K562 (cell line): Measurements from ENCODE around the gene RNF141.
A peak's percentile ranks its signal among the peaks of the same experiment; 100 is the strongest.

Source experiments
- BHLHE40 ChIP-seq: IDR thresholded peaks from 2 replicates; pipeline ENCODE4 v1.6.1; 2011; ENCODE audit warnings: low read length, improper control_type of control experiment
- CTCF ChIP-seq, 3 experiments: IDR thresholded peaks in 2 of 3; conservative IDR thresholded peaks in 1 of 3; 2 replicates each; pipeline ENCODE4 v1.5.1; 2011 to 2012; ENCODE audit warnings: low read length in 3 of 3, mild to moderate bottlenecking in 3 of 3, control low read depth in 2 of 3, improper control_type of control experiment in 1 of 3, inconsistent platforms in 1 of 3, low read depth in 1 of 3, mixed read lengths in 1 of 3, moderate library complexity in 1 of 3; ENCODE audit not compliant: insufficient read depth in 2 of 3
- EZH2 ChIP-seq: IDR thresholded peaks from 2 replicates; pipeline ENCODE4 v1.6.1; 2012; ENCODE audit warnings: low read depth, mild to moderate bottlenecking, inconsistent platforms, low read length, borderline replicate concordance
- KAT7 ChIP-seq: sonication (generic); formaldehyde crosslinking; IDR thresholded peaks from 2 replicates; pipeline ENCODE4 v1.8.0; 2022; ENCODE audit warnings: missing genetic modification reagents, mild to moderate bottlenecking, borderline replicate concordance
- MLLT1 ChIP-seq, 2 experiments: fragments of 450-650 bp; IDR thresholded peaks; 2 replicates each; pipeline ENCODE4 v1.6.1; 2016
- SMC3 ChIP-seq: conservative IDR thresholded peaks from 2 replicates; pipeline ENCODE4 v1.6.1; 2011; ENCODE audit warnings: low read depth, low read length, improper control_type of control experiment; ENCODE audit not compliant: insufficient read depth
- SREBF1 ChIP-seq: fragments of 150-350 bp; IDR thresholded peaks from 2 replicates; pipeline ENCODE4 v1.6.1; 2014; ENCODE audit warnings: antibody characterized with exemption, low read depth, low read length, borderline replicate concordance
- TCF7L2 ChIP-seq: fragments of 150-350 bp; IDR thresholded peaks from 2 replicates; pipeline ENCODE4 v1.6.1; 2016; ENCODE audit warnings: low read depth, mild to moderate bottlenecking, low read length, moderate library complexity
- ZNF407 ChIP-seq: fragments of 450-650 bp; IDR thresholded peaks from 2 replicates; pipeline ENCODE4 v1.6.1; 2016; ENCODE audit warnings: low read depth

- TF ChIP-seq EZH2 (no peak), CTCF (IDR thresholded peaks at IDR 0.05 in 2 of 3, conservative IDR thresholded peaks at IDR 0.05 in 1 of 3; ENCODE audit: insufficient read depth in 2 of 3, low read depth in 1 of 3, low read length in 3 of 3) (peak in 2 of 3 experiments; percentile 9 to 36; a peak in 2 of 6 replicates), MLLT1 (IDR thresholded peaks at IDR 0.05) (no peak), BHLHE40 (no peak), KAT7 (CRISPR knock-in tag) (no peak), TCF7L2 (no peak), SREBF1 (no peak), ZNF407 (no peak), SMC3 (no peak)
Observed at GRCh38 chr11:10514202-10514601, 26.8 kb downstream of the RNF141 start.
